Measurements from ENCODE around the gene BCAS1. TPM values are rescaled to one million over a fixed set of nuclear protein-coding genes. Genes with fewer than 3 reads are reported as not detected.
A peak's percentile ranks its signal among the peaks of the same experiment; 100 is the strongest.

BCAS1 gene
- total RNA-seq, 4 donors from 2014 or later: not detected

GRCh38 chr20:53920647-53921245 is 149.6 kb downstream of the BCAS1 start:
- TF ChIP-seq CTCF (IDR thresholded peaks at IDR 0.05; ENCODE audit: low read depth): no peak

- no peak for TF ChIP-seq CTCF (IDR thresholded peaks at IDR 0.05; ENCODE audit: low read depth)
Observed at GRCh38 chr20:53919886-53920285, 150.5 kb downstream of the BCAS1 start.

GRCh38 chr20:53918949-53919361 is 151.4 kb downstream of the BCAS1 start:
- TF ChIP-seq CTCF (IDR thresholded peaks at IDR 0.05; ENCODE audit: low read depth): peak; percentile 27

- no peak for TF ChIP-seq CTCF (IDR thresholded peaks at IDR 0.05; ENCODE audit: low read depth)
Observed at GRCh38 chr20:53918020-53918311, 152.4 kb downstream of the BCAS1 start.

- TF ChIP-seq CTCF (IDR thresholded peaks at IDR 0.05; ENCODE audit: low read depth): no peak
Observed at GRCh38 chr20:53917145-53918019, 153.0 kb downstream of the BCAS1 start.

GRCh38 chr20:53916173-53916512 is 154.3 kb downstream of the BCAS1 start:
- no peak for TF ChIP-seq CTCF (IDR thresholded peaks at IDR 0.05; ENCODE audit: low read depth)

GRCh38 chr20:53915446-53916172 is 154.8 kb downstream of the BCAS1 start:
- no peak for TF ChIP-seq CTCF (IDR thresholded peaks at IDR 0.05; ENCODE audit: low read depth)

Data from subcutaneous adipose tissue (tissue), 4 donors.